ENCODE data around the gene ZNF470.

- TF ChIP-seq LCOR (CRISPR knock-in tag; IDR thresholded peaks at IDR 0.05), result no peak
- no peak for TF ChIP-seq ZNF311 (CRISPR knock-in tag; IDR thresholded peaks at IDR 0.05)
- TF ChIP-seq GABPA (tag; conservative IDR thresholded peaks at IDR 0.05; ENCODE audit: low read depth), result no peak
- TF ChIP-seq TAF1 (IDR thresholded peaks at IDR 0.05; ENCODE audit: control insufficient read depth, extremely low read depth, insufficient read depth, low read length, severe bottlenecking), result no peak
- TF ChIP-seq USF2 (CRISPR knock-in tag; IDR thresholded peaks at IDR 0.05), result no peak
- TF ChIP-seq HCFC1 (IDR thresholded peaks at IDR 0.05; ENCODE audit: low read depth, low read length), result no peak
- TF ChIP-seq ELK3 (CRISPR knock-in tag; IDR thresholded peaks at IDR 0.05), result no peak
- TF ChIP-seq ARID3A (IDR thresholded peaks at IDR 0.05; ENCODE audit: borderline replicate concordance, low read depth, low read length), result no peak
- no peak for TF ChIP-seq REST (IDR thresholded peaks at IDR 0.05; ENCODE audit: borderline replicate concordance)
- no peak for TF ChIP-seq REST (CRISPR knock-in tag; IDR thresholded peaks at IDR 0.05; ENCODE audit: low read depth)
- no peak for TF ChIP-seq FOXO4 (CRISPR knock-in tag; IDR thresholded peaks at IDR 0.05)
- TF ChIP-seq CTCF (IDR thresholded peaks at IDR 0.05 in 2 of 3, conservative IDR thresholded peaks at IDR 0.05 in 1 of 3; ENCODE audit: insufficient read depth in 2 of 3, low read depth in 1 of 3, low read length in 3 of 3), result no peak
- no peak for TF ChIP-seq ZNF589 (CRISPR knock-in tag; IDR thresholded peaks at IDR 0.05; ENCODE audit: low read depth)
These were observed 12.9 kb upstream of the ZNF470 start for GRCh38 chr19:56554272-56554869.

All from K562 (cell line).